Pancreas (tissue), 10 donors: ENCODE measurements around the gene KIAA1210. TPM values are rescaled to one million over a fixed set of nuclear protein-coding genes. Genes with fewer than 3 reads are reported as not detected.

Experiments used
- ATAC-seq, 4 donors: fragments of 200-7000 bp; cut with Tn5 transposase; one replicate each; pipeline versions ENCODE4 v1.8.0 to v1.9.1; 2020; ENCODE audit warnings: mild to moderate bottlenecking in 4 of 4, moderate library complexity in 4 of 4
- DNase-seq, 6 donors: peaks; one replicate each; pipeline ENCODE4 v3.0.0-alpha.2; 2020
- FAIRE-seq: peaks from 2 replicates; lab custom pipeline; 2012; peaks lifted over from hg19 to GRCh38; lab: Jason Lieb, UNC
- H3K27ac ChIP-seq, 4 donors: fragments of 200-600 bp; sonication (generic); 1 replicate in 3 of 4; 2 replicates in 1 of 4; pipeline versions ENCODE4 v1.5.0 to v1.8.0; 2020
- H3K27me3 ChIP-seq, 4 donors: fragments of 200-600 bp; one replicate each; pipeline ENCODE4 v1.8.0; 2021
- H3K36me3 ChIP-seq, 3 donors: fragments of 200-600 bp; sonication (generic) in 1 of 3; one replicate each; pipeline versions ENCODE4 v1.5.0 to v1.8.0; 2020 to 2021
- H3K4me1 ChIP-seq, 3 donors: fragments of 200-600 bp; one replicate each; pipeline ENCODE4 v1.8.0; 2021
- H3K4me3 ChIP-seq, 4 donors: fragments of 200-600 bp; sonication (generic) in 2 of 4; one replicate each; pipeline versions ENCODE4 v1.5.0 to v1.8.0; 2020 to 2021
- H3K9me3 ChIP-seq, 4 donors: fragments of 200-600 bp; one replicate each; pipeline ENCODE4 v1.8.0; 2021
- WGBS, 2 donors: extraction: QIAGEN DNeasy Blood & Tissue Kit; methylation state at CpG; one replicate each; pipeline ENCODE4 v1.1.7; 2013; 5-methylcytosine and 5-hydroxymethylcytosine counted together
- intact Hi-C, 3 donors: fragments of 100-400 bp; cut with DNase I; formaldehyde crosslinking; loops; one replicate each; pipeline versions ENCODE4 v1.11.1 to v1.14.2; 2022
- polyA plus RNA-seq, 2 donors: library from polyadenylated mRNA; stranded (reverse); fragments of 200-250 nt; gene quantifications; one replicate each; pipeline ENCODE4 v1.2.3, GENCODE V29; 2013
- total RNA-seq, 6 donors: library from RNA; stranded (reverse); fragmentation: NEBNext Ultra II Directional in 4 of 6; extraction: Animal tissue kit (Norgen Biotek cat#: 25700) in 4 of 6; gene quantifications; one replicate each; pipeline versions ENCODE4 v1.2.1 to v1.2.4, GENCODE V29; 2021 to 2023
- TF ChIP-seq, protein P1 (sequence below), 4 donors: fragments of 200-600 bp; sonication (generic) in 3 of 4; IDR thresholded peaks; one replicate each; pipeline versions ENCODE4 v1.5.0 to v1.8.0; 2021; ENCODE audit warnings: antibody characterized with exemption in 4 of 4
- donor health status: healthy with polysubstance abuse.
- donor health status: DM: no; HTN: no; CAD: no; lungs with moderate emphysema.
- donor health status: DM: no; HTN: no; CAD: no.
- donor health status: control.
- donor health status: control.
- donor health status: Bipolar disorder and iron deficiency.
- donor health status: DM: yes; HTN: yes; CAD: no.
- donor health status: DM: no; HTN: no; CAD: no.
- donor health status: DM: no; HTN: no; CAD: no.
- donor health status: DM: yes; HTN: yes; CAD: no.

The KIAA1210 gene
- total RNA-seq (under 1 TPM in 1 of 6 donors, not detected in 5; 0.03 TPM), polyA plus RNA-seq (not detected)

DNA sequence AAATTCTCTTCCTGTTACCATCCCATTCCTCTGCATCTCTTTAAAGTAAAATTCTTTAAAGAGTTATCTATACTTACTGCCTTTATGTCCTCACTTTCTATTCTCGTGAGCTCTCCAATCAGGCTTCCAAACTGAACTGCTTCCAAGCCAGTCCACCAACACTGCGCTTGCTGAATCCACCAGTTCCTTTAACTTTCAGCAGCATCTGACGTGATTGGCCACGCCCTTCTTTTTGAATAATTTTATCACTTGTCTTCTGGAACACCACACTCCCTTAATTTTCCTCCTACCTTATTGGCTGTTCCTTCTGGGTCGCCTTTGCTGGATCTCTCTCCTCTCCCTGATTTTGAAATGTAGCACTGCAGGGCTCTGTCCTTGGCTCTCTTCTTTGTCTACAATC lies at the start of gene KIAA1210:
Gene KIAA1210 (minus strand): TSS at position 163 of the 400 bp plus-strand sequence. CDS start 4,170 bp downstream, outside the sequence.
- no peaks in the 10 kb centered on the region for H3K27me3 ChIP-seq
- no peaks in the 10 kb centered on the region for H3K36me3 ChIP-seq
- 40 to 62% methylated on average over 5 of the region's 5 CpGs for WGBS, 2 donors
- no peaks in the 10 kb centered on the region for H3K9me3 ChIP-seq
- no peak for FAIRE-seq
- no peak for DNase-seq
- H3K4me1 ChIP-seq: no peaks in the 10 kb centered on the region
- H3K4me3 ChIP-seq: no peak within 1 kb of the TSS
- intact Hi-C loops: no loop called here
- no peak for ATAC-seq
- TF ChIP-seq, protein P1, sequence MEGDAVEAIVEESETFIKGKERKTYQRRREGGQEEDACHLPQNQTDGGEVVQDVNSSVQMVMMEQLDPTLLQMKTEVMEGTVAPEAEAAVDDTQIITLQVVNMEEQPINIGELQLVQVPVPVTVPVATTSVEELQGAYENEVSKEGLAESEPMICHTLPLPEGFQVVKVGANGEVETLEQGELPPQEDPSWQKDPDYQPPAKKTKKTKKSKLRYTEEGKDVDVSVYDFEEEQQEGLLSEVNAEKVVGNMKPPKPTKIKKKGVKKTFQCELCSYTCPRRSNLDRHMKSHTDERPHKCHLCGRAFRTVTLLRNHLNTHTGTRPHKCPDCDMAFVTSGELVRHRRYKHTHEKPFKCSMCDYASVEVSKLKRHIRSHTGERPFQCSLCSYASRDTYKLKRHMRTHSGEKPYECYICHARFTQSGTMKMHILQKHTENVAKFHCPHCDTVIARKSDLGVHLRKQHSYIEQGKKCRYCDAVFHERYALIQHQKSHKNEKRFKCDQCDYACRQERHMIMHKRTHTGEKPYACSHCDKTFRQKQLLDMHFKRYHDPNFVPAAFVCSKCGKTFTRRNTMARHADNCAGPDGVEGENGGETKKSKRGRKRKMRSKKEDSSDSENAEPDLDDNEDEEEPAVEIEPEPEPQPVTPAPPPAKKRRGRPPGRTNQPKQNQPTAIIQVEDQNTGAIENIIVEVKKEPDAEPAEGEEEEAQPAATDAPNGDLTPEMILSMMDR (IDR thresholded peaks at IDR 0.05): no peak
- no peak within 1 kb of the TSS for H3K27ac ChIP-seq

DNA sequence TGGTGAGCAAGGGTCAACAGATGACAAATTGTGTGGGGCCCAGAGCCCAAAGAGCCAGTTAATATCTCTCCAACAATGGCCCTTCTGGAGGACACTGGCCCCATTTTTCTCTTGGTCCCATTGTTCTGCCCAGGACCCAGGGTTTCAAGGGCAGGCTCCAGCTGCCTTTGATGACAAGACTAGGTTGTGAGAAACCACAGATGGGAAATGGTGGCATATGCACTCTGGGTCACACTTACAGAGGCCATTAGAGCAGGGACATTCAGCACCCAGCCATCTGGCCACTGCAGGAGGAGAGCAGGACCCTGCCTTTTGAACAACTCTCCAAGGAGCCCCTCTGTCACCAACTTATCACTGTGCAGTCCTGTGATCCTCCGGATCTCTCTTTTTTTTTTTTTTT lies 49.7 kb upstream of the KIAA1210 start:
- Histone ChIP-seq H3K36me3 (no peaks in the 10 kb centered on the region), H3K27ac (no peak overlapping the region), H3K9me3 (no peaks in the 10 kb centered on the region), H3K4me1 (no peaks in the 10 kb centered on the region), H3K4me3 (no peak overlapping the region), H3K27me3 (peaks cover 0 to 6% (median 0%) of the 10 kb centered on the region in 4 donors)
- ATAC-seq (no peak), FAIRE-seq (no peak), DNase-seq (no peak)
- 70 to 75% methylated on average over 1 of the region's 1 CpG for WGBS, 2 donors
- TF ChIP-seq, protein P1 (IDR thresholded peaks at IDR 0.05): no peak
- intact Hi-C loops: no loop called here

GRCh38 chrX:119174900-119175299 lies 47.3 kb upstream of the KIAA1210 start:
- 73 to 76% methylated on average over 2 of the region's 2 CpGs for WGBS, 2 donors
- Histone ChIP-seq H3K4me1 (no peaks in the 10 kb centered on the region), H3K27ac (no peak overlapping the region), H3K4me3 (no peak overlapping the region), H3K36me3 (no peaks in the 10 kb centered on the region), H3K9me3 (no peaks in the 10 kb centered on the region), H3K27me3 (peaks cover 0 to 6% (median 0%) of the 10 kb centered on the region in 4 donors)
- ATAC-seq (no peak), FAIRE-seq (no peak), DNase-seq (no peak)
- TF ChIP-seq, protein P1 (IDR thresholded peaks at IDR 0.05): no peak
- intact Hi-C loops: no loop called here

GRCh38 chrX:119168104-119168503 lies 40.5 kb upstream of the KIAA1210 start:
- no peaks in the 10 kb centered on the region for H3K4me1 ChIP-seq
- no peak overlapping the region for H3K27ac ChIP-seq
- intact Hi-C loops: no loop called here
- no peak overlapping the region for H3K4me3 ChIP-seq
- no peaks in the 10 kb centered on the region for H3K36me3 ChIP-seq
- no peak for DNase-seq
- peak in 1 of 4 donors; percentile 22 for ATAC-seq
- 20 to 26% methylated on average over 2 of the region's 2 CpGs for WGBS, 2 donors
- no peak for FAIRE-seq
- no peaks in the 10 kb centered on the region for H3K27me3 ChIP-seq
- TF ChIP-seq, protein P1 (IDR thresholded peaks at IDR 0.05): no peak
- no peaks in the 10 kb centered on the region for H3K9me3 ChIP-seq

DNA sequence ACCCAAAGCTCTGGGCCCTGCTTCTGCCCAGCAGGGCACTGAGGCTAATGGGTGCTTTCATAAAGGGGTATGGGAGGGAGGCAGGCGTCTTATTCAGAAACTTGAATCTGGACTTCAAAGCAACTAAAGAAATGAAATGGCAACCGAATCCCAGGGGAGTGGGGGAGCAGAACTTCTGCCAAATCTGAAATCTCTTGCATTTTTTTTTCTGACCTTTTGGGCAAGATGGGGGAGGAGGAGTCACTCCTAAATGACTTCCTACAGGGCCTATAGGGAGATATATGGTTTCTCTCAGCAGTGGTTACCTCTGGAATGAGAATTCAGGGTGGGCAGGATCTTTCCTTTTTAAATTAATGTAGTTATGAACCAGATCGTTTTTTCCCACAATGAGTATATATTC lies 30.6 kb upstream of the KIAA1210 start:
- H3K9me3 ChIP-seq: no peaks in the 10 kb centered on the region
- FAIRE-seq (no peak), ATAC-seq (no peak), DNase-seq (no peak)
- no peak overlapping the region for H3K4me3 ChIP-seq
- intact Hi-C loops: no loop called here
- WGBS, 2 donors: 52 to 57% methylated on average over 3 of the region's 3 CpGs
- H3K4me1 ChIP-seq: no peaks in the 10 kb centered on the region
- TF ChIP-seq, protein P1 (IDR thresholded peaks at IDR 0.05): no peak
- no peak overlapping the region for H3K27ac ChIP-seq
- peaks cover 0 to 10% (median 0%) of the 10 kb centered on the region in 4 donors for H3K27me3 ChIP-seq
- no peaks in the 10 kb centered on the region for H3K36me3 ChIP-seq
